Endothelial cell of umbilical vein (primary cell): ENCODE data around the gene PTH1R.

Experiments used
- CTCF ChIP-seq, 2 donors: IDR thresholded peaks; 1 replicate in 1 of 2; 2 replicates in 1 of 2; pipeline ENCODE4 v1.5.1; 2011; ENCODE audit warnings: low read length in 2 of 2, mild to moderate bottlenecking in 2 of 2, moderate library complexity in 2 of 2, control low read depth in 1 of 2, inconsistent platforms in 1 of 2, low read depth in 1 of 2; ENCODE audit not compliant: insufficient read depth in 1 of 2; ENCODE audit errors: extremely low read depth in 1 of 2
- EZH2 ChIP-seq: IDR thresholded peaks from 2 replicates; pipeline ENCODE4 v1.6.1; 2012; ENCODE audit warnings: borderline replicate concordance, low read depth, mild to moderate bottlenecking, moderate library complexity, low read length, inconsistent platforms; ENCODE audit not compliant: severe bottlenecking
- FOS ChIP-seq: IDR thresholded peaks from 2 replicates; pipeline ENCODE4 v1.6.1; 2011; ENCODE audit warnings: mild to moderate bottlenecking, low read length, moderate library complexity, borderline replicate concordance; ENCODE audit not compliant: insufficient read depth
- JUN ChIP-seq: IDR thresholded peaks from 2 replicates; pipeline ENCODE4 v1.6.1; 2011; ENCODE audit warnings: borderline replicate concordance, low read depth; ENCODE audit not compliant: insufficient read length, insufficient read depth
- MAX ChIP-seq: IDR thresholded peaks from 2 replicates; pipeline ENCODE4 v1.6.1; 2011; ENCODE audit not compliant: insufficient read depth, insufficient read length
- MYC ChIP-seq: IDR thresholded peaks from one replicate; pipeline ENCODE4 v1.6.1; 2011; ENCODE audit warnings: mild to moderate bottlenecking, low read depth, low read length
- POLR2A ChIP-seq: IDR thresholded peaks from 2 replicates; pipeline ENCODE4 v1.6.1; 2012; ENCODE audit warnings: low read depth, mild to moderate bottlenecking, control low read depth, low read length
- POLR2AphosphoS5 ChIP-seq: IDR thresholded peaks from 2 replicates; pipeline ENCODE4 v1.6.1; 2012; ENCODE audit warnings: low read depth, mild to moderate bottlenecking, control low read depth, low read length, moderate library complexity; ENCODE audit not compliant: insufficient read depth

GRCh38 chr3:46867550-46867898 is 10.0 kb upstream of the PTH1R start:
- TF ChIP-seq CTCF (IDR thresholded peaks at IDR 0.05; ENCODE audit: extremely low read depth in 1 of 2, insufficient read depth in 1 of 2, low read depth in 1 of 2, low read length in 2 of 2) (no peak), POLR2A (no peak), POLR2AphosphoS5 (no peak), MYC (no peak), EZH2 (no peak), JUN (no peak), MAX (no peak), FOS (no peak)
